Activated T-cell treated with anti-CD3 and anti-CD28 coated beads, Interleukin-2, amount 50 U/mL, for 24 hours (primary cell): Measurements from ENCODE around the gene ULBP1.
"Not testable (repeated sequence)": the region's sequence is repeated elsewhere in the genome, so short reads cannot be mapped to it uniquely, and the experiment has no call there.

Experiments
- DNase-seq: peaks from one replicate; pipeline ENCODE4 v3.0.0-alpha.2; 2020
- H3K27ac Mint-ChIP-seq: 2 replicates; pipeline ENCODE4 v1.8.0; 2020; ENCODE audit warnings: mild to moderate bottlenecking, mixed read lengths
- H3K27me3 Mint-ChIP-seq: 2 replicates; pipeline ENCODE4 v1.8.0; 2020; ENCODE audit warnings: mixed read lengths
- H3K36me3 Mint-ChIP-seq: 2 replicates; pipeline ENCODE4 v1.8.0; 2020; ENCODE audit warnings: low read depth, mixed read lengths
- H3K4me1 Mint-ChIP-seq: 2 replicates; pipeline ENCODE4 v1.8.0; 2020; ENCODE audit warnings: low read depth, mixed read lengths
- H3K4me3 Mint-ChIP-seq: 2 replicates; pipeline ENCODE4 v1.8.0; 2020; ENCODE audit warnings: mild to moderate bottlenecking, moderate library complexity, mixed read lengths
- H3K9me3 Mint-ChIP-seq: 2 replicates; pipeline ENCODE4 v1.8.0; 2020; ENCODE audit warnings: mixed read lengths

ULBP1 gene

GRCh38 chr6:149939909-149940671, 23.7 kb upstream of the ULBP1 start:
- Mint-ChIP-seq H3K27ac (peak overlapping the region; percentile 10), H3K36me3 (no peaks in the 10 kb centered on the region), H3K4me3 (no peak overlapping the region), H3K4me1 (peaks cover 38% of the 10 kb centered on the region), H3K9me3 (no peaks in the 10 kb centered on the region), H3K27me3 (peaks cover 83% of the 10 kb centered on the region)
- DNase-seq, result no peak

DNA sequence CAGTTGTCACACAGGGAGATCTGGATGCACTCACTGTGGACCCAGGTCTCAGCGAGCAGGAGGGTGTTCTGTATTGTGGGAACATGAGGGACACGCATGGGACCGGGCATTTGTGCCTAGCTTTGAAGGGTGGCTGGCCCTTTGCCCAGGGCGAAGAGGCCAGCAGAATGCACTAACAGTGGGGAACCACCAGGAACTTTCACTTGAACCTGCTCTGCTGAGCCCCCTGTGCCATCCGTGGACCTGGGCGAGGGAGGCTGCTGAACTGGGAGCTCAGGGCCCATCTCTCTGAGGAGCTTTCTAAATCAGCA, 23.1 kb upstream of the ULBP1 start:
- Mint-ChIP-seq H3K9me3 (no peaks in the 10 kb centered on the region), H3K4me1 (peaks cover 36% of the 10 kb centered on the region)
- no peak for DNase-seq

GRCh38 chr6:149941583-149942460, 21.9 kb upstream of the ULBP1 start, which contains the start of gene ULBP2:
Gene ULBP2 (plus strand): TSS chr6:149942014. CDS start chr6:149942073, 59 bp downstream.
- Mint-ChIP-seq H3K27me3 (peaks cover 73% of the 10 kb centered on the region), H3K27ac (peak within 1 kb of the TSS; percentile 85), H3K9me3 (no peaks in the 10 kb centered on the region), H3K4me1 (peaks cover 36% of the 10 kb centered on the region), H3K4me3 (peak within 1 kb of the TSS; percentile 79), H3K36me3 (no peaks in the 10 kb centered on the region)
- DNase-seq, result peak; percentile 90

More for the DNA sequence above, 23.1 kb upstream of the ULBP1 start:
- Mint-ChIP-seq H3K36me3 (no peaks in the 10 kb centered on the region), H3K4me3 (no peak overlapping the region), H3K27ac (peak overlapping the region; percentile 10), H3K27me3 (peaks cover 78% of the 10 kb centered on the region)

DNA sequence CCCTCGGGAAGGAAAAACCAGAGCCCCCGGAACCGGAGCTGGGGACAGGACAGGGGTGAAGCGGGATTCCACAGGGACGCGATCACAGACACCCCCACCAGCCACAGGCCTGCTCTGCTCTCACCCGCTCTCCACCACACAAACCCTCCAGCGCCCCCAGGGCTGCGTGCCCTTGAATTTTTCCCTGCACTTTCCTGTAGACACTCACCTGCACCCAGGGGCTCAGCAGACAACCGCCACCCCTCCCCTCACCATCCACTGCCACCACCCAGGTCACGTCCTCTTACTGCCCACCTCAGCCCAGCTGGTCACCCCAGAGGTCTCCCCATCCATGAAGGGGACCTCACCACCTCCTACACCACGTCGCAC, 21.3 kb upstream of the ULBP1 start:
- no peaks in the 10 kb centered on the region for H3K36me3 Mint-ChIP-seq
- H3K27ac Mint-ChIP-seq, result no peak overlapping the region
- DNase-seq, result no peak
- peaks cover 68% of the 10 kb centered on the region for H3K27me3 Mint-ChIP-seq
- H3K4me1 Mint-ChIP-seq, result peaks cover 36% of the 10 kb centered on the region
- H3K4me3 Mint-ChIP-seq, result peak overlapping the region; percentile 79
- no peaks in the 10 kb centered on the region for H3K9me3 Mint-ChIP-seq

DNA sequence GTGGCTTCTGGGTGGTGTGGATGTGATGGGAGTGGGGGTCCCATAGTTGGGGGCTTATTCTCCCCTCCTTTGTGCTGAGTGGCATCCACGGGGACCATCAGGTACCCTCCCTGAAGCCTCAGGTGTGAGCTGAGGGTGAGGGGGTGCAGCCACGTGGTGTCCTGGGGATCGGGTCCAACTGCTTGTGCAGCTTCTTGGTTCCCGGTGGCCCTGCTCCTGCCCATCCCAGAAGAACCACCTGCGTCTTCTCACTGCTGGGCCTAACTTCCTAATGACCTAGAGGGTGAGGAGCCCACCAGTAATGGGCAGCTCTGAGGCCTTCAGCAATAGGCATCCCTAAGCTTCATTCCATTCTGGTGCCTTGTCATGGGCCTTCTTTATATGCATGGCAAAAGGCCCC, 20.4 kb upstream of the ULBP1 start:
- not testable (repeated sequence) for H3K36me3 Mint-ChIP-seq, H3K27ac Mint-ChIP-seq, H3K4me3 Mint-ChIP-seq, DNase-seq, H3K9me3 Mint-ChIP-seq
- H3K27me3 Mint-ChIP-seq, result peaks cover 67% of the 10 kb centered on the region
- H3K4me1 Mint-ChIP-seq, result peaks cover 32% of the 10 kb centered on the region

DNA sequence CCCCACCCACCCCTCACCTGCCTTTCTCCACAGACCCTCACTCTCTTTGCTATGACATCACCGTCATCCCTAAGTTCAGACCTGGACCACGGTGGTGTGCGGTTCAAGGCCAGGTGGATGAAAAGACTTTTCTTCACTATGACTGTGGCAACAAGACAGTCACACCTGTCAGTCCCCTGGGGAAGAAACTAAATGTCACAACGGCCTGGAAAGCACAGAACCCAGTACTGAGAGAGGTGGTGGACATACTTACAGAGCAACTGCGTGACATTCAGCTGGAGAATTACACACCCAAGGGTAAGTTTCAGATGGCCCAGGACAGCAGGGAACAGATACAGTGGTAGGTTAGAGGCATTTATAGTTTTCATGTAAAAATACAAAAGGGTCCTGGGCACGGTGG, 18.5 kb upstream of the ULBP1 start:
- H3K27me3 Mint-ChIP-seq, result peaks cover 62% of the 10 kb centered on the region
- not testable (repeated sequence) for H3K27ac Mint-ChIP-seq, H3K9me3 Mint-ChIP-seq, DNase-seq, H3K4me3 Mint-ChIP-seq, H3K36me3 Mint-ChIP-seq
- H3K4me1 Mint-ChIP-seq, result peaks cover 16% of the 10 kb centered on the region

- H3K4me1 Mint-ChIP-seq, H3K27ac Mint-ChIP-seq, H3K36me3 Mint-ChIP-seq, H3K4me3 Mint-ChIP-seq, DNase-seq, H3K9me3 Mint-ChIP-seq: not testable (repeated sequence)
- peaks cover 64% of the 10 kb centered on the region for H3K27me3 Mint-ChIP-seq
These were observed 17.1 kb upstream of the ULBP1 start for GRCh38 chr6:149946631-149947030.

DNA sequence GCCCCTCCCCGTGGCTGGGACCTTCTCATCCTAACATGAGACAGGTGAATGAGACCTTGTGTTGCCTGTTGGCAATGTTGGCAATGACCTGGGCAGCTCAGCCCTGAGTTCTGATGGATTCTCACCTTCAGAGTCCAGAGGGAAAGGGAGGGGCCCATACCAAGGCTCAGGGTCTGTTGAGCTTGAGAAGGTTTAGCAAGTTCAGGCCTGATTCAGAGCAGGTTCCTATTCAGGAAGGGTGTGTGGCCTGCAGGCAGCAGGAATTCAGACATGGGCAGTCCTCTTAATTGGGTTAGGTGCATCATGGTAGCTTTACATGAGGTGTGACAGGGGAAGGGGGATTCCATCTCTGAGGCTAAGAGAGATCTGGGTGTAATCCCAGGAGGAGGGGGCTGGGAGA, 16.2 kb upstream of the ULBP1 start:
- H3K4me3 Mint-ChIP-seq, H3K9me3 Mint-ChIP-seq, H3K27ac Mint-ChIP-seq, DNase-seq, H3K36me3 Mint-ChIP-seq, H3K4me1 Mint-ChIP-seq: not testable (repeated sequence)
- peaks cover 66% of the 10 kb centered on the region for H3K27me3 Mint-ChIP-seq

DNA sequence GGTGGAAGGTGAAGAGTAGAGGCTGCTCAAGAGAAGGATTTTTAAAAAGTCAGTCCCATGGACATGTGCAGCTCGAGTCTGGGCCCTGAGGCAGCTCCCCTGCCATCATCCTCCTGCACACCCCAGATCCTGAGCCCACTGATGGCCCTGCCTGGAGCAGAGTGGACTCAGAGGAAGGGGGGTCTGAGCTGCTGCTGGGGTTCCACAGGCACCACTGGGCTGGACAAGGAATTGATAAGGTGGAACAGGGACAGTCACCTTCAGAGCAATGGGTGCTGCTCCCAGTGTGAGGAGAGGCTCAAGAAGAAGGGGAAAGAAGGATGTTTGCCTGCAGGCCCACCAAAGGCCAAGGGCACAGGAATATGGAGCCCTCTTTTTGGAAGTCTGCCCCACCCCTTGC, 15.7 kb upstream of the ULBP1 start:
- Mint-ChIP-seq H3K27ac (no peak overlapping the region), H3K4me3 (no peak overlapping the region), H3K27me3 (peaks cover 66% of the 10 kb centered on the region), H3K4me1 (no peaks in the 10 kb centered on the region), H3K36me3 (no peaks in the 10 kb centered on the region), H3K9me3 (no peaks in the 10 kb centered on the region)
- DNase-seq, result no peak

GRCh38 chr6:149948616-149949015, 15.1 kb upstream of the ULBP1 start:
- H3K9me3 Mint-ChIP-seq, result no peaks in the 10 kb centered on the region
- H3K4me3 Mint-ChIP-seq, result no peak overlapping the region
- DNase-seq, result no peak
- H3K4me1 Mint-ChIP-seq, result peaks cover 1% of the 10 kb centered on the region
- H3K36me3 Mint-ChIP-seq, result no peaks in the 10 kb centered on the region
- H3K27me3 Mint-ChIP-seq, result peaks cover 68% of the 10 kb centered on the region
- no peak overlapping the region for H3K27ac Mint-ChIP-seq

GRCh38 chr6:149950423-149950822, 13.3 kb upstream of the ULBP1 start:
- DNase-seq, result no peak
- Mint-ChIP-seq H3K27ac (no peak overlapping the region), H3K4me1 (peaks cover 8% of the 10 kb centered on the region), H3K9me3 (no peaks in the 10 kb centered on the region), H3K27me3 (peaks cover 70% of the 10 kb centered on the region), H3K36me3 (no peaks in the 10 kb centered on the region), H3K4me3 (no peak overlapping the region)

- H3K27me3 Mint-ChIP-seq, result peaks cover 77% of the 10 kb centered on the region
- DNase-seq, result no peak
- peaks cover 8% of the 10 kb centered on the region for H3K4me1 Mint-ChIP-seq
- no peaks in the 10 kb centered on the region for H3K9me3 Mint-ChIP-seq
- H3K36me3 Mint-ChIP-seq, result no peaks in the 10 kb centered on the region
- H3K27ac Mint-ChIP-seq, result no peak overlapping the region
- H3K4me3 Mint-ChIP-seq, result no peak overlapping the region
These were observed 12.6 kb upstream of the ULBP1 start for GRCh38 chr6:149951096-149951495.

DNA sequence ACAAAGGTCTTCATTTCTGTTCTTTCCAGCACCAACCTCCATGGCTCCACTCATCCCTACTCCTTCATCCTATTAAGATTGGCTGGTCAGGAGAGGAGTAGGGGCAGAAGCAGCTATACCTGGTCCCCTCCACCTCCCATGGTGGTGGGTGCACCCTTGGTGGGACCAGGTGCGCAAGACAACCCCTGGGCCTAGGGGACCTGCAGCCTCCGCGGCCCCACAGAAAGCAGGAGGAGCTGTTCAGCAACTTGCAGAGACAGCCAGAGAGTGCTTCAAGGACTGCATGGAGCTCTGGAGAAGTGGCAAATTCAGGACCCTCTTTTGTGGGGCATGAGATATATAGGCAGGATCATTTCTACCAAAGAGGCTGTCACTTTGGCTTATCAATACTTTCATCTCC, 12.1 kb upstream of the ULBP1 start:
- H3K9me3 Mint-ChIP-seq, result no peaks in the 10 kb centered on the region
- no peak overlapping the region for H3K27ac Mint-ChIP-seq
- H3K36me3 Mint-ChIP-seq, result no peaks in the 10 kb centered on the region
- peaks cover 8% of the 10 kb centered on the region for H3K4me1 Mint-ChIP-seq
- peaks cover 75% of the 10 kb centered on the region for H3K27me3 Mint-ChIP-seq
- no peak for DNase-seq
- no peak overlapping the region for H3K4me3 Mint-ChIP-seq

DNA sequence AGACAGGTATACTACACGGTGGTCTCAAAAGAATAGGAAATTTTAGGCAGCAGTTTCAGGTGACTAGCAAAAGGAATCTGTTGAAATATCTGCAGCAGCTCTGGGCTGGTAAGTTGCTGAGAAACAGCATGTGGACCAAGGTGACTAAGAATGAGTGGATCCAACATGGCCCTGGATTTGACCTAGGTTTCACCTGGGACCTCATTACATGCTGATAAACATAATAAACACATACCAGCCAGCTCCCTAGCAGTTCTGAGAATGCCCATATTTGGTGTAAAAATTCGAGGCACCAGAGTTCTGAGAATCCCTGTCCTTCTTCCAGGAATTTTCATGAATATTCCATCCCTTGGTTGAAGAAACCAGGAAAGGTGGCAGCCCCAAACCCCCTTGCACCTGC, 10.4 kb upstream of the ULBP1 start:
- not testable (repeated sequence) for H3K4me3 Mint-ChIP-seq, H3K36me3 Mint-ChIP-seq, DNase-seq, H3K27ac Mint-ChIP-seq, H3K4me1 Mint-ChIP-seq, H3K9me3 Mint-ChIP-seq
- H3K27me3 Mint-ChIP-seq, result peaks cover 74% of the 10 kb centered on the region

DNA sequence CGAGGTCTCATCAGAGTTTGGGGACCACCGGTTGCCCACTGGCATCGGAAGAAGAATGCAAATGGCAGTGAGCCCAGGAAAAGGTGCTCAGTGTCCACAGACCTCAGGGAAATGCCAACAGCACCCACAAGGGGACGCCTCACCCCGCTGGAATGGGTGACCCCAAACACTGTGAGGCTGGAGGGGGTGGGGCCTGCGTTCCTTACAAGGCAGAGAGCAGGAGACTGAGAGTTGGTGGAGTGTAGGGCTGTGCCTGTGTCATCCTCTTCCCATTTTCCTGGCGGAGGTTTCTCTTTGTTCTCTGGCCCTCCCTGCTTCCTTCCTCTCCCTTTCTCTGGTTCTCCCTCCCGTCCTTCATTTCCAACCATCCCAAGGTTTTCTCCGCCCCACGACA, 9.8 kb upstream of the ULBP1 start:
- H3K4me1 Mint-ChIP-seq, H3K4me3 Mint-ChIP-seq, H3K27ac Mint-ChIP-seq, H3K9me3 Mint-ChIP-seq, DNase-seq, H3K36me3 Mint-ChIP-seq: not testable (repeated sequence)
- peaks cover 76% of the 10 kb centered on the region for H3K27me3 Mint-ChIP-seq
